Uterus (tissue), 2 donors: Measurements from ENCODE around the gene NRG4.

Source experiments
- CTCF ChIP-seq, 4 experiments: fragments of 200-600 bp in 2 of 4; fragments of 450-650 bp in 2 of 4; sonication (generic) in 2 of 4; IDR thresholded peaks; one replicate each; pipeline ENCODE4 v1.5.1; 2016 to 2019; ENCODE audit warnings: antibody characterized with exemption in 4 of 4, mild to moderate bottlenecking in 2 of 4, moderate library complexity in 1 of 4
- POLR2A ChIP-seq, 2 donors: fragments of 450-650 bp; IDR thresholded peaks; one replicate each; pipeline ENCODE4 v1.6.1; 2016; ENCODE audit warnings: antibody characterized with exemption in 2 of 2, mild to moderate bottlenecking in 1 of 2, moderate library complexity in 1 of 2

- TF ChIP-seq CTCF (IDR thresholded peaks at IDR 0.05) (no peak), POLR2A (IDR thresholded peaks at IDR 0.05) (no peak)
Observed at GRCh38 chr15:76024021-76024768, 12.0 kb upstream of the NRG4 start.
